Measurements from ENCODE around the gene SORD.
A peak's percentile ranks its signal among the peaks of the same experiment; 100 is the strongest.

Gene SORD

DNA sequence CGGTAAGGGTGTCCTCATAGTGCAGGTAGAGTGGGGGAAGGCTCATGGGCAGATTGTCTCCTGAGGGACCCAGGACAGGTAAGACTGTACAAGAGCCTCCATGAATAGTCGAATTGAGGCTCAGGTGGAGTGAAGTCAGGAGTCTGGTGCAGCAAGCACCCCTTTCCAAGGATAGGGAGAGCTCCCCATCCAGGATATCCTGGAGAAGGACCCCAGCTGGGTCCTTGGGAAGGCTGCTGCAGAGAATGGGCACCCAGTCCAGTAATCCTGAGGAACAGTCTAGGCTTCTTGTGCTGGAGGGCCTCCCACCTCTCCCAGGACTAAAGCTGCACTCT, 91.7 kb downstream of the SORD start:
- no peak for DNase-seq (ENCODE audit: low read depth)
- H3K4me3 ChIP-seq (ENCODE audit: low read depth, low read length), result no peak overlapping the region
- no peak for TF ChIP-seq CTCF (conservative IDR thresholded peaks at IDR 0.05; ENCODE audit: low read depth, low read length)

DNA sequence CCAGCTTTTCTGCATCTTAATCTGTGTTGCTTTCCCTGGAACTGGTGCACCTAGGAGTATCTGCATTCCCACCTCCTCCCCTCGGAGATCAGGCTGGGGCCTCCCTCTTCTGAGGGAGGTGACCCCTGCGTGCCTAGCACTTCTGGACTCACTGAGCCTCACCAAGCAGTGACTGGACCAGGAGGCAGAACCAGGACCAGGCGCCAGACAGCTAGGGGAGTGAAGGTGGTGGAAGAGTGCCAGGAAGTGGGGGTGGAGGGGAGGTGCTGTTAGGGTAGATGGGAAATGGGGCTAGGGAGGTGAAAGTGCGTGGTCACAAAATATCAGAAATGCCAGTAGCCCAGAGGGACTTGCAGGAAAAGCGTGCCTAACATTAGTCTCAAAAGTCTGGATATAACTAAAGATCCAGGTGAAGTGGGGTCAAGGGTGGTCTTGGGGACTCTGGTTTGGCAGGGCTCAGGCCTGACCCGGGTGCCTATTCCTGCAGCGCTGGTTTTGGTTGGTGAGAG, 92.4 kb downstream of the SORD start:
- TF ChIP-seq CTCF (conservative IDR thresholded peaks at IDR 0.05; ENCODE audit: low read depth, low read length), result no peak
- H3K4me3 ChIP-seq (ENCODE audit: low read depth, low read length), result no peak overlapping the region
- no peak for DNase-seq (ENCODE audit: low read depth)

DNA sequence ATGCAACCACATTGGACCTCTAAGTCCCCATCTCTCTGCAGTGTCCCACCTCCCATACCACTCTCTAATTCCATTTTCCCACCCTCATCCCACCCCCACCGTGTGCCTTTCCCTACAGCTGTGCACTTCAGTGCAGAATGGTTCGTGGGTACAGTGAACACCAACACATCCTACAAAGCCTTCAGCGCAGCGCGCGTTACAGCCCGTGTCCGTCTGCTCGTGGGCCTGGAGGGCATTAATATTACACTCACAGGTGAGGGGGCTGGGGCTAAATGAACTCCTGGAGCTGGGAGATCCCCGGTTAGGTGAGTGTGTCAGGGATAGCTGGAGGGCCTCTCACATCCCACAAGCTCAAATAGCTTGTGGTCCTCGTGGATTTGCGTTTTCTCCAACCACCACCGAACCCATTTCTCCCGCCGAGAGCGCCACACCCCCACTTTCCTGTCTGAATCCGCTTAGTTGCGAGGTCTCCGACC, 93.0 kb downstream of the SORD start:
- H3K4me3 ChIP-seq (ENCODE audit: low read depth, low read length), result no peak overlapping the region
- no peak for TF ChIP-seq CTCF (conservative IDR thresholded peaks at IDR 0.05; ENCODE audit: low read depth, low read length)
- DNase-seq (ENCODE audit: low read depth), result no peak

- no peak overlapping the region for H3K4me3 ChIP-seq (ENCODE audit: low read depth, low read length)
- no peak for TF ChIP-seq CTCF (conservative IDR thresholded peaks at IDR 0.05; ENCODE audit: low read depth, low read length)
- DNase-seq (ENCODE audit: low read depth), result no peak
Measured at GRCh38 chr15:45116482-45117307, 93.7 kb downstream of the SORD start.

DNA sequence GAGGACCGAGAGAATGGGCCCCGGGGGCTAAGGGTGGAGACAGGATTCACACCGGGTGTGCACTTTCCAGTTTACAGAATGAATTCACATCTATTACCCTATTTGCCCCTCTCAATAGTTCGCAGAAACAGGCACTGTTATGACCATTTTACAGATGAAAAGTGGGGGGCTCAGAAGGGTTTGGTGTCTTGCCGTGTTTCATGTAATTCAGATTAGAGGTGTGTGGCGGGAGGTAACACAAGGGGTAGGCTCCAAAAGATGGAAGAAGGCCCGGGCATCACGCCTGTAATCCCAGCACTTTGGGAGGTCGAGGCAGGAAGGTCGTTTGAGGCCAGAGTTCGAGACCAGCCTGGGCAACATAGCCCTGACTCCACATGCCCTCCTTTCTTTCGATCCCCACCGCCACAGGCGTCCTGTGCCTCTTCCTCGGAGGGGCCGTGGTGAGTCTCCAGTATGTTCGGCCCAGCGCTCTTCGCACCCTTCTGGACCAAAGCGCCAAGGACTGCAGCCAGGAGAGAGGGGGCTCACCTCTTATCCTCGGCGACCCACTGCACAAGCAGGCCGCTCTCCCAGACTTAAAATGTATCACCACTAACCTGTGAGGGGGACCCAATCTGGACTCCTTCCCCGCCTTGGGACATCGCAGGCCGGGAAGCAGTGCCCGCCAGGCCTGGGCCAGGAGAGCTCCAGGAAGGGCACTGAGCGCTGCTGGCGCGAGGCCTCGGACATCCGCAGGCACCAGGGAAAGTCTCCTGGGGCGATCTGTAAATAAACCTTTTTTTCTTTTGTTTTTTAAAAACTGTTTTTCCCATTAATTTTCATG, 94.5 kb downstream of the SORD start:
- no peak for DNase-seq (ENCODE audit: low read depth)
- H3K4me3 ChIP-seq (ENCODE audit: low read depth, low read length), result no peak overlapping the region
- no peak for TF ChIP-seq CTCF (conservative IDR thresholded peaks at IDR 0.05; ENCODE audit: low read depth, low read length)

- peak; percentile 95 for DNase-seq (ENCODE audit: low read depth)
- peak; percentile 100 for TF ChIP-seq CTCF (conservative IDR thresholded peaks at IDR 0.05; ENCODE audit: low read depth, low read length)
- H3K4me3 ChIP-seq (ENCODE audit: low read depth, low read length), result no peak overlapping the region
Measured at GRCh38 chr15:45118131-45118588, 95.2 kb downstream of the SORD start.

Data from choroid plexus epithelial cell (primary cell).